Liver (tissue), 3 donors: Measurements from ENCODE around the gene CLN6.

Source experiments
- CTCF ChIP-seq: fragments of 150-350 bp; IDR thresholded peaks from 2 replicates; pipeline ENCODE4 v1.5.1; 2017; ENCODE audit warnings: improper control_type of control experiment, low read depth, low read length; ENCODE audit not compliant: missing input control
- FOXA1 ChIP-seq: IDR thresholded peaks from 2 replicates; pipeline ENCODE4 v1.6.1; 2016; ENCODE audit warnings: antibody characterized with exemption
- HNF4A ChIP-seq, 2 donors: conservative IDR thresholded peaks; 2 replicates each; pipeline ENCODE4 v1.6.1; 2016; ENCODE audit warnings: antibody characterized with exemption in 2 of 2, mild to moderate bottlenecking in 2 of 2
- JUND ChIP-seq, 2 donors: IDR thresholded peaks; 2 replicates each; pipeline ENCODE4 v1.6.1; 2016; ENCODE audit warnings: antibody characterized with exemption in 2 of 2
- REST ChIP-seq: IDR thresholded peaks from 2 replicates; pipeline ENCODE4 v1.6.1; 2016; ENCODE audit warnings: antibody characterized with exemption, mild to moderate bottlenecking
- RXRA ChIP-seq, 2 donors: IDR thresholded peaks; 2 replicates each; pipeline ENCODE4 v1.6.1; 2017 to 2018; ENCODE audit warnings: antibody characterized with exemption in 2 of 2, mild to moderate bottlenecking in 1 of 2
- TAF1 ChIP-seq: conservative IDR thresholded peaks from 2 replicates; pipeline ENCODE4 v1.6.1; 2016; ENCODE audit warnings: antibody characterized with exemption, mild to moderate bottlenecking
- donor health status: healthy.
- donor health status: healthy.

GRCh38 chr15:68173119-68173518 lies 56.4 kb downstream of the CLN6 start:
- TF ChIP-seq CTCF: no peak
- TF ChIP-seq REST: no peak
- TF ChIP-seq FOXA1: no peak
- no peak for TF ChIP-seq JUND (IDR thresholded peaks at IDR 0.05)
- no peak for TF ChIP-seq TAF1
- TF ChIP-seq HNF4A (conservative IDR thresholded peaks at IDR 0.05): no peak
- TF ChIP-seq RXRA (IDR thresholded peaks at IDR 0.05): no peak
